Astrocyte (in vitro differentiated cells and primary cell): ENCODE results near the gene LY6G6D. TPM values are rescaled to one million over a fixed set of nuclear protein-coding genes. Genes with fewer than 3 reads are reported as not detected.
A peak's percentile ranks its signal among the peaks of the same experiment; 100 is the strongest.

Experiments used
- DNase-seq: peaks from one replicate; pipeline ENCODE4 v3.0.0-alpha.2; 2010; ENCODE audit warnings: low read depth
- FAIRE-seq: peaks from 2 replicates; lab custom pipeline; 2011; peaks lifted over from hg19 to GRCh38; lab: Jason Lieb, UNC
- H2AFZ ChIP-seq: 2 replicates; pipeline ENCODE4 v1.6.0; 2012; ENCODE audit warnings: low read depth, low read length, inconsistent platforms
- H3K27ac ChIP-seq: 2 replicates; pipeline ENCODE4 v1.5.1; 2011; ENCODE audit warnings: low read depth, low read length, inconsistent platforms
- H3K27me3 ChIP-seq: 2 replicates; pipeline ENCODE4 v1.6.0; 2011; ENCODE audit warnings: low read length, inconsistent platforms; ENCODE audit not compliant: insufficient read depth
- H3K36me3 ChIP-seq: 2 replicates; pipeline ENCODE4 v1.5.1; 2011; ENCODE audit warnings: low read length, inconsistent platforms; ENCODE audit not compliant: insufficient read depth
- H3K4me1 ChIP-seq: 2 replicates; pipeline ENCODE4 v1.5.1; 2011; ENCODE audit warnings: low read length, inconsistent platforms; ENCODE audit not compliant: insufficient read depth
- H3K4me2 ChIP-seq: 2 replicates; pipeline ENCODE4 v1.6.0; 2012; ENCODE audit warnings: low read length, inconsistent platforms
- H3K4me3 ChIP-seq: 2 replicates; pipeline ENCODE4 v1.5.1; 2011; ENCODE audit warnings: low read depth, mild to moderate bottlenecking, low read length, inconsistent platforms; ENCODE audit not compliant: insufficient read depth
- H3K79me2 ChIP-seq: 2 replicates; pipeline ENCODE4 v1.6.0; 2012; ENCODE audit warnings: mild to moderate bottlenecking, low read length, inconsistent platforms; ENCODE audit not compliant: insufficient read depth
- H3K9ac ChIP-seq: 2 replicates; pipeline ENCODE4 v1.6.0; 2012; ENCODE audit warnings: mild to moderate bottlenecking, low read length, inconsistent platforms
- H3K9me3 ChIP-seq: 2 replicates; pipeline ENCODE4 v1.5.1; 2012; ENCODE audit warnings: low read depth, mild to moderate bottlenecking, low read length, inconsistent platforms; ENCODE audit not compliant: insufficient read depth
- H4K20me1 ChIP-seq: 2 replicates; pipeline ENCODE4 v1.6.0; 2012; ENCODE audit warnings: low read length, inconsistent platforms; ENCODE audit not compliant: insufficient read depth
- H3K27ac Mint-ChIP-seq: one replicate; pipeline ENCODE4 v1.8.0; 2021; ENCODE audit warnings: mild to moderate bottlenecking, mixed read lengths; ENCODE audit not compliant: unreplicated experiment
- H3K27me3 Mint-ChIP-seq: one replicate; pipeline ENCODE4 v1.8.0; 2021; ENCODE audit warnings: low read depth, mixed read lengths; ENCODE audit not compliant: unreplicated experiment
- H3K36me3 Mint-ChIP-seq: one replicate; pipeline ENCODE4 v1.8.0; 2021; ENCODE audit warnings: low read depth, mixed read lengths; ENCODE audit not compliant: unreplicated experiment
- H3K4me1 Mint-ChIP-seq: one replicate; pipeline ENCODE4 v1.8.0; 2021; ENCODE audit warnings: low read depth, mixed read lengths; ENCODE audit not compliant: unreplicated experiment
- H3K4me3 Mint-ChIP-seq: one replicate; pipeline ENCODE4 v1.8.0; 2021; ENCODE audit warnings: mild to moderate bottlenecking, moderate library complexity, mixed read lengths; ENCODE audit not compliant: unreplicated experiment
- H3K9me3 Mint-ChIP-seq: one replicate; pipeline ENCODE4 v1.8.0; 2021; ENCODE audit warnings: mild to moderate bottlenecking, mixed read lengths; ENCODE audit not compliant: unreplicated experiment
- EZH2 ChIP-seq: IDR thresholded peaks from 2 replicates; pipeline ENCODE4 v1.6.1; 2012; ENCODE audit warnings: mild to moderate bottlenecking, low read length, inconsistent platforms; ENCODE audit not compliant: insufficient read depth
- total RNA-seq: library from RNA; stranded (reverse); gene quantifications from 2 replicates; pipeline ENCODE4 v1.2.1, GENCODE V29; 2021
- TF ChIP-seq, protein P1 (sequence below): IDR thresholded peaks from 2 replicates; pipeline ENCODE4 v1.5.1; 2011; ENCODE audit warnings: low read depth, mild to moderate bottlenecking, inconsistent platforms, low read length, moderate library complexity; ENCODE audit not compliant: insufficient read depth

The LY6G6D gene
- total RNA-seq, 1 donor from 2014 or later = not detected

DNA sequence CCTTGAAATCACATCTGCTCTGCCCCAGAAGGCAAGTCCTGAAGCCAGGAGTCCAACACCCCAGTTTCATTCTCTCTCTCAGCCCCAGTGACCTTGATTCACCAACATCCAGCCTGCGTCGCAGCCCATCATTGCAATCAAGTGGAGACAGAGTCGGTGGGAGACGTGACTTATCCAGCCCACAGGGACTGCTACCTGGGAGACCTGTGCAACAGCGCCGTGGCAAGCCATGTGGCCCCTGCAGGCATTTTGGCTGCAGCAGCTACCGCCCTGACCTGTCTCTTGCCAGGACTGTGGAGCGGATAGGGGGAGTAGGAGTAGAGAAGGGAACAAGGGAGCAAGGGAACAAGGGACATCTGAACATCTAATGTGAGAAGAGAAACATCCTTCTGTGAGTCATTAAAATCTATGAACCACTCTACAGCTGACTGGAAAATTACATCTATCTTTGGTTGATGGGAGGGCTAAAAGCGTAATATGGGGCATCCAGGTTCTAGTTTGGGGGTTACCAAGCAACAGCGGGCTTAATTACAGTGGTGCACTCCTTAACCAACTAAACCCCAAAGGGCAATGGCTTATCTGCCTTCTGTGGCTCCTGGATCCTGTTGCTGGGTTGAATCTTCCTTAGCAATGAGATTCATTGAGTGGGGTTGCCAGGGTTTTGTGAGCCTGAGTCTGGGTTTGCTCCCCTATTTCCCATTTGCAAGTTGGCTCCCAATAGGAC lies 2.5 kb downstream of the LY6G6D start:
- DNase-seq (no peak), FAIRE-seq (no peak)
- H3K27ac Mint-ChIP-seq = no peak overlapping the region
- no peaks in the 10 kb centered on the region for H3K4me1 ChIP-seq
- no peaks in the 10 kb centered on the region for H3K79me2 ChIP-seq
- H3K36me3 Mint-ChIP-seq = peaks cover 3% of the 10 kb centered on the region
- no peak overlapping the region for H3K4me2 ChIP-seq
- no peak overlapping the region for H3K4me3 ChIP-seq
- no peak overlapping the region for H2AFZ ChIP-seq
- H3K9me3 Mint-ChIP-seq = peaks cover 7% of the 10 kb centered on the region
- H3K9me3 ChIP-seq = no peaks in the 10 kb centered on the region
- peaks cover 21% of the 10 kb centered on the region for H3K27me3 Mint-ChIP-seq
- no peaks in the 10 kb centered on the region for H3K36me3 ChIP-seq
- no peak for TF ChIP-seq EZH2
- TF ChIP-seq, protein P1, sequence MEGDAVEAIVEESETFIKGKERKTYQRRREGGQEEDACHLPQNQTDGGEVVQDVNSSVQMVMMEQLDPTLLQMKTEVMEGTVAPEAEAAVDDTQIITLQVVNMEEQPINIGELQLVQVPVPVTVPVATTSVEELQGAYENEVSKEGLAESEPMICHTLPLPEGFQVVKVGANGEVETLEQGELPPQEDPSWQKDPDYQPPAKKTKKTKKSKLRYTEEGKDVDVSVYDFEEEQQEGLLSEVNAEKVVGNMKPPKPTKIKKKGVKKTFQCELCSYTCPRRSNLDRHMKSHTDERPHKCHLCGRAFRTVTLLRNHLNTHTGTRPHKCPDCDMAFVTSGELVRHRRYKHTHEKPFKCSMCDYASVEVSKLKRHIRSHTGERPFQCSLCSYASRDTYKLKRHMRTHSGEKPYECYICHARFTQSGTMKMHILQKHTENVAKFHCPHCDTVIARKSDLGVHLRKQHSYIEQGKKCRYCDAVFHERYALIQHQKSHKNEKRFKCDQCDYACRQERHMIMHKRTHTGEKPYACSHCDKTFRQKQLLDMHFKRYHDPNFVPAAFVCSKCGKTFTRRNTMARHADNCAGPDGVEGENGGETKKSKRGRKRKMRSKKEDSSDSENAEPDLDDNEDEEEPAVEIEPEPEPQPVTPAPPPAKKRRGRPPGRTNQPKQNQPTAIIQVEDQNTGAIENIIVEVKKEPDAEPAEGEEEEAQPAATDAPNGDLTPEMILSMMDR = no peak
- H3K27me3 ChIP-seq = peaks cover under 1% of the 10 kb centered on the region
- peaks cover 10% of the 10 kb centered on the region for H3K4me1 Mint-ChIP-seq
- no peak overlapping the region for H3K27ac ChIP-seq
- H4K20me1 ChIP-seq = no peaks in the 10 kb centered on the region
- H3K9ac ChIP-seq = no peak overlapping the region
- H3K4me3 Mint-ChIP-seq = peak overlapping the region; percentile 47

DNA sequence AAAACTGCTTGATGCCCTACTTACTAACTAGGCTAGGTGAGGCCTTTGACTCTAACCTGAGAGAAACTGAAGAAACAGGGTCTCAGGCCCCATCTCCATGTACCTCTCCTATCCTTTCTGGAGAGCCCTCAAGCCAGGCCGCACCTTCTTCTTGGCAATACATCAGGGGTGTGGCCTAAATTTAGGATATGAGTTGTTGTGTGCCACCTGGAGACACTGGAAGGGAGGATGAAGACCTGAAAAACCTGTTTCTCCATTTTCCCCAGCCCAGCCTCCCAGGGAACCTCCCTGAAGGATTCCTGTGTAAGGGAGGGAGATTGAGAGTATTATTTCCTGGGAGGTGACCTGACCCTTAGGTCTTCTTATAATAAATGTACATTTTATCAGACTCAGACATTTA lies 3.1 kb downstream of the LY6G6D start:
- Histone ChIP-seq H3K4me1 (no peaks in the 10 kb centered on the region), H3K27me3 (no peaks in the 10 kb centered on the region), H3K9me3 (no peaks in the 10 kb centered on the region), H3K4me2 (no peak overlapping the region), H3K27ac (no peak overlapping the region), H3K79me2 (no peaks in the 10 kb centered on the region), H2AFZ (no peak overlapping the region), H3K9ac (no peak overlapping the region), H4K20me1 (no peaks in the 10 kb centered on the region), H3K36me3 (no peaks in the 10 kb centered on the region), H3K4me3 (no peak overlapping the region)
- Mint-ChIP-seq H3K36me3 (peaks cover 3% of the 10 kb centered on the region), H3K4me1 (peaks cover 10% of the 10 kb centered on the region), H3K4me3 (no peak overlapping the region), H3K27me3 (peaks cover 19% of the 10 kb centered on the region), H3K27ac (no peak overlapping the region), H3K9me3 (peaks cover 7% of the 10 kb centered on the region)
- TF ChIP-seq, protein P1 = no peak
- TF ChIP-seq EZH2 = no peak
- DNase-seq = no peak
- FAIRE-seq = no peak

DNA sequence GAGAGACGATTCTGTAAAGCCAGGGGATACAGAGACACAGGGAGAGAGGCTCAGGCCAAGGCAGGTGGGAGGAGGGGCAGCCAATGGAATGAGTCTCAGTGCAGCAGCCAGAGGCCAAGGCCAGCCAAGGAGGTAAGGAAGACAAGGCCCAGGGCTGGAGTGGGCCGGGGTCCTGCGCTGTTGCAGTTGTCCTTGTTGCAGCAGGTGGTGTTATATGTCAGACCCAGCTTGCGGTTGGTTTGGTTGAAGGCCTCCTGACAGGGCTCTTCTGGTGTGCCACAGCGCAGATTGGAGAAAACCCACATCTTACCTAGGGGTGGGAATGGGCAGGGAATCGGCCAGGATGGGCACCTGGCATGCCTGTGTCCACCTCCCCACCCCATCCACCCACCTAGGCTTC lies 3.9 kb downstream of the LY6G6D start:
- DNase-seq = no peak
- no peak overlapping the region for H3K27ac Mint-ChIP-seq

More for the DNA sequence above, 3.9 kb downstream of the LY6G6D start:
- no peaks in the 10 kb centered on the region for H4K20me1 ChIP-seq
- TF ChIP-seq EZH2 = no peak
- TF ChIP-seq, protein P1 = no peak
- H3K36me3 ChIP-seq = no peaks in the 10 kb centered on the region
- H3K4me1 ChIP-seq = no peaks in the 10 kb centered on the region
- FAIRE-seq = no peak
- peak overlapping the region; percentile 57 for H3K4me3 Mint-ChIP-seq
- H3K9me3 Mint-ChIP-seq = peaks cover 7% of the 10 kb centered on the region
- H2AFZ ChIP-seq = no peak overlapping the region
- H3K27ac ChIP-seq = no peak overlapping the region
- H3K4me3 ChIP-seq = no peak overlapping the region
- H3K79me2 ChIP-seq = no peaks in the 10 kb centered on the region
- H3K4me1 Mint-ChIP-seq = peaks cover 8% of the 10 kb centered on the region
- no peaks in the 10 kb centered on the region for H3K27me3 ChIP-seq
- peaks cover 19% of the 10 kb centered on the region for H3K27me3 Mint-ChIP-seq
- no peak overlapping the region for H3K4me2 ChIP-seq
- H3K9me3 ChIP-seq = no peaks in the 10 kb centered on the region
- peaks cover 3% of the 10 kb centered on the region for H3K36me3 Mint-ChIP-seq
- H3K9ac ChIP-seq = no peak overlapping the region
